GM23338 (cell line): ENCODE results near the gene RAB11FIP4. TPM values are rescaled to one million over a fixed set of nuclear protein-coding genes. Genes with fewer than 3 reads are reported as not detected.

ENCODE experiments used
- ATAC-seq: fragments of 200-7000 bp; cut with Tn5 transposase; 3 replicates; pipeline ENCODE4 v1.9.1; 2020
- DNase-seq: peaks from one replicate; pipeline ENCODE4 v3.0.0-alpha.2; 2015; ENCODE audit warnings: low spot score
- H2AFZ ChIP-seq: fragments of 200-600 bp; sonication (generic); 2 replicates; pipeline ENCODE4 v1.8.0; 2016; ENCODE audit warnings: antibody characterized with exemption, mild to moderate bottlenecking, moderate library complexity
- H3F3A ChIP-seq: fragments of 200-600 bp; sonication (generic); replicated peaks from 2 replicates; pipeline ENCODE4 v1.8.0; 2017; ENCODE audit warnings: antibody characterized with exemption, mixed run types, low read depth
- H3K27ac ChIP-seq: fragments of 200-600 bp; sonication (generic); 2 replicates; pipeline ENCODE4 v1.6.1; 2016; ENCODE audit warnings: low read depth
- H3K27me3 ChIP-seq: fragments of 200-600 bp; sonication (generic); 2 replicates; pipeline ENCODE4 v1.8.0; 2016; ENCODE audit warnings: mild to moderate bottlenecking, mixed run types, moderate library complexity; ENCODE audit not compliant: insufficient read depth
- H3K36me3 ChIP-seq: fragments of 200-600 bp; sonication (generic); 2 replicates; pipeline ENCODE4 v1.8.0; 2016; ENCODE audit warnings: mild to moderate bottlenecking; ENCODE audit not compliant: insufficient read depth
- H3K4me1 ChIP-seq: fragments of 200-600 bp; sonication (generic); 2 replicates; pipeline ENCODE4 v1.8.0; 2016; ENCODE audit warnings: mild to moderate bottlenecking, moderate library complexity; ENCODE audit not compliant: insufficient read depth
- H3K4me2 ChIP-seq: fragments of 200-600 bp; sonication (generic); 2 replicates; pipeline ENCODE4 v1.7.1; 2017; ENCODE audit warnings: mixed run types
- H3K4me3 ChIP-seq: fragments of 200-600 bp; sonication (generic); 2 replicates; pipeline ENCODE4 v1.6.1; 2016; ENCODE audit warnings: mixed run types
- H3K79me2 ChIP-seq: fragments of 200-600 bp; sonication (generic); replicated peaks from 2 replicates; pipeline ENCODE4 v1.8.0; 2017; ENCODE audit warnings: mild to moderate bottlenecking; ENCODE audit not compliant: insufficient read depth
- H3K9me2 ChIP-seq: fragments of 200-600 bp; sonication (generic); 2 replicates; pipeline ENCODE4 v1.8.0; 2017; ENCODE audit not compliant: insufficient read depth
- H4K20me1 ChIP-seq: fragments of 200-600 bp; sonication (generic); replicated peaks from 2 replicates; pipeline ENCODE4 v1.8.0; 2017; ENCODE audit warnings: mild to moderate bottlenecking; ENCODE audit not compliant: insufficient read depth
- H3K27ac Mint-ChIP-seq: 2 replicates; pipeline ENCODE4 v1.8.0; 2020; ENCODE audit warnings: inconsistent platforms, mild to moderate bottlenecking, moderate library complexity, mixed read lengths
- H3K27me3 Mint-ChIP-seq: 3 replicates; pipeline ENCODE4 v1.8.0; 2022; ENCODE audit warnings: low read depth, mild to moderate bottlenecking, moderate library complexity, mixed read lengths, inconsistent platforms; ENCODE audit not compliant: insufficient read depth, poor library complexity
- H3K36me3 Mint-ChIP-seq: 3 replicates; pipeline ENCODE4 v1.8.0; 2021; ENCODE audit warnings: low read depth, mild to moderate bottlenecking, inconsistent platforms, moderate library complexity, mixed read lengths
- H3K4me1 Mint-ChIP-seq: 3 replicates; pipeline ENCODE4 v1.8.0; 2020; ENCODE audit warnings: mild to moderate bottlenecking, inconsistent platforms, mixed read lengths
- H3K4me3 Mint-ChIP-seq: 3 replicates; pipeline ENCODE4 v1.8.0; 2021; ENCODE audit warnings: moderate library complexity, mild to moderate bottlenecking, inconsistent platforms, mixed read lengths
- H3K9me3 Mint-ChIP-seq: 3 replicates; pipeline ENCODE4 v1.8.0; 2020; ENCODE audit warnings: moderate library complexity, mild to moderate bottlenecking, inconsistent platforms, mixed read lengths
- CTCF ChIP-seq, 2 experiments: fragments of 200-600 bp in 1 of 2; sonication (generic) in 1 of 2; conservative IDR thresholded peaks; 2 replicates each; pipeline versions ENCODE4 v1.5.1 to v1.6.1; 2016 to 2017; ENCODE audit warnings: antibody characterized with exemption in 2 of 2, low read depth in 2 of 2, mild to moderate bottlenecking in 2 of 2, moderate library complexity in 1 of 2
- ETS1 ChIP-seq: IDR thresholded peaks from 2 replicates; pipeline ENCODE4 v1.6.1; 2016; ENCODE audit warnings: antibody characterized with exemption
- EZH2 ChIP-seq: fragments of 200-600 bp; sonication (generic); IDR thresholded peaks from one replicate; pipeline ENCODE4 v1.8.0; 2017; ENCODE audit warnings: antibody characterized with exemption, mild to moderate bottlenecking, low read depth; ENCODE audit not compliant: unreplicated experiment
- EZH2phosphoT487 ChIP-seq: fragments of 200-600 bp; sonication (generic); IDR thresholded peaks from one replicate; pipeline ENCODE4 v1.8.1; 2018; ENCODE audit warnings: antibody characterized with exemption; ENCODE audit not compliant: unreplicated experiment
- JUNB ChIP-seq: IDR thresholded peaks from one replicate; pipeline ENCODE4 v1.6.1; 2016; ENCODE audit warnings: antibody characterized with exemption; ENCODE audit not compliant: unreplicated experiment
- NANOG ChIP-seq: IDR thresholded peaks from 2 replicates; pipeline ENCODE4 v1.6.1; 2016; ENCODE audit warnings: antibody characterized with exemption, borderline replicate concordance
- REST ChIP-seq: IDR thresholded peaks from one replicate; pipeline ENCODE4 v1.6.1; 2018; ENCODE audit warnings: antibody characterized with exemption; ENCODE audit not compliant: unreplicated experiment
- STAT1 ChIP-seq: IDR thresholded peaks from one replicate; pipeline ENCODE4 v1.6.1; 2016; ENCODE audit warnings: antibody characterized with exemption; ENCODE audit not compliant: unreplicated experiment
- ZNF114 ChIP-seq: fragments of 250-450 bp; sonication (Bioruptor Pico); IDR thresholded peaks from 2 replicates; pipeline ENCODE4 v1.5.0; 2020; ENCODE audit warnings: mild to moderate bottlenecking, moderate library complexity
- ZNF331 ChIP-seq: fragments of 250-450 bp; sonication (Bioruptor Pico); IDR thresholded peaks from 2 replicates; pipeline ENCODE4 v1.5.0; 2020; ENCODE audit warnings: low read depth, mild to moderate bottlenecking, moderate library complexity
- polyA plus RNA-seq: library from polyadenylated mRNA; unstranded; fragments of >200 nt; fragmentation: Nextera tagmentation; extraction: Ambion mirVana; gene quantifications from 2 replicates; pipeline ENCODE4 v1.2.1, GENCODE V29; 2016
- total RNA-seq: library from RNA; depleted of rRNA; stranded (reverse); fragments of >200 nt; shearing (Covaris generic); gene quantifications from 2 replicates; pipeline ENCODE4 v1.2.3, GENCODE V29; 2014

Gene RAB11FIP4
- total and polyA plus RNA-seq, 2 experiments from 2014 or later = 26.0 to 65.6 TPM

- Histone ChIP-seq H3K79me2 (peaks cover 67% of the 10 kb centered on the region), H3K4me3 (no peak overlapping the region), H3K36me3 (no peaks in the 10 kb centered on the region), H3K27ac (no peak overlapping the region), H3K9me2 (no peaks in the 10 kb centered on the region), H2AFZ (no peak overlapping the region), H3F3A (0 out of 2 replicates have a peak, but pooled peaks cover 12% of the 10 kb centered on the region), H3K4me2 (no peak overlapping the region), H3K27me3 (no peaks in the 10 kb centered on the region), H3K4me1 (peaks cover 48% of the 10 kb centered on the region), H4K20me1 (no peaks in the 10 kb centered on the region; the same call in 1 of the 2 replicates)
- H3K27me3 Mint-ChIP-seq = peaks cover 11% of the 10 kb centered on the region
- ATAC-seq = no peak
- H3K4me3 Mint-ChIP-seq = no peak overlapping the region
- peaks cover 67% of the 10 kb centered on the region for H3K4me1 Mint-ChIP-seq
- no peaks in the 10 kb centered on the region for H3K9me3 Mint-ChIP-seq
- no peaks in the 10 kb centered on the region; the same call in 2 of the 3 replicates for H3K36me3 Mint-ChIP-seq
- no peak for DNase-seq
- no peak overlapping the region for H3K27ac Mint-ChIP-seq
- TF ChIP-seq ZNF331 (CRISPR knock-in tag) = no peak
- no peak for TF ChIP-seq NANOG
- no peak for TF ChIP-seq JUNB
- TF ChIP-seq ETS1 = no peak
- no peak for TF ChIP-seq ZNF114
- TF ChIP-seq CTCF (conservative IDR thresholded peaks at IDR 0.05; ENCODE audit: low read depth in 2 of 2) = no peak
- TF ChIP-seq EZH2 = no peak
- no peak for TF ChIP-seq REST
- TF ChIP-seq STAT1 = no peak
- no peak for TF ChIP-seq EZH2phosphoT487
These were observed 105.1 kb downstream of the RAB11FIP4 start for GRCh38 chr17:31496601-31497000.
